ENCODE data around the gene UBR3.

UBR3 gene

DNA sequence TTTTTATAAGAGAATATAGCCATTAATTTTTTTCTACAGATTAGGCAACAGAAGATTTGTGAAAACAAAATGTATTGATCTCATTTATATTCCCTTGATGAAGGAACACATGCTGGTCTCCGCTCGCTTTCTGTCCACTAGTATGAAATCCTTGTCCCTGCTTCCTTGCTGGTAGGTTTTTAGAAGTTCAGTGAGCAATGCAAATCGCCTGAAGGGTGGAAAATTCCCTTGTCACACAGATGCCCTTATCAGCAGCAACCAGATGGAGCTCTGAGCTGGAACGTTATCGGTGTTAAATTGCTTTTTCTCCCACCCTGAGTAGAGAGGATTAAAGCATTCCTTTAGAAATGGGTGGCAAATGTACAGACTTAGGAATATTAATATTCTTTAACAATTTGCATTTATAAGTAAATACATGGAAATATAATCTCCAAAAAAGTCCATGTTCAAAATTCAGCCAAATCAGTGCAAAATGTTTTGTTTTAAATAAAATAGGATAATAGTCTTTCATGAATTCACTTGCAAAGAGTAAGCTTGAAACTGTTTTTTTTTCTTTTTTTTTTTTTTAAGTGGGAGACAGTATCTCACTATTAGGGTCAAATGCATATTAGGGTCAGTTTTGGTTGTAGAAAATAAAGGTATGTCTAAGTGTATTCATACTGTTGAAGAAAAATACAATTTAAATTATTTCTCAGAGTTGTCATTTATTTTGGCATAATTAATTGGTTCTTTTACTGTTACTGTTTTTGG lies 186.7 kb downstream of the UBR3 start:
- no peak for DNase-seq

- DNase-seq, result no peak
Measured at GRCh38 chr2:170014769-170015168, 187.5 kb downstream of the UBR3 start.

DNA sequence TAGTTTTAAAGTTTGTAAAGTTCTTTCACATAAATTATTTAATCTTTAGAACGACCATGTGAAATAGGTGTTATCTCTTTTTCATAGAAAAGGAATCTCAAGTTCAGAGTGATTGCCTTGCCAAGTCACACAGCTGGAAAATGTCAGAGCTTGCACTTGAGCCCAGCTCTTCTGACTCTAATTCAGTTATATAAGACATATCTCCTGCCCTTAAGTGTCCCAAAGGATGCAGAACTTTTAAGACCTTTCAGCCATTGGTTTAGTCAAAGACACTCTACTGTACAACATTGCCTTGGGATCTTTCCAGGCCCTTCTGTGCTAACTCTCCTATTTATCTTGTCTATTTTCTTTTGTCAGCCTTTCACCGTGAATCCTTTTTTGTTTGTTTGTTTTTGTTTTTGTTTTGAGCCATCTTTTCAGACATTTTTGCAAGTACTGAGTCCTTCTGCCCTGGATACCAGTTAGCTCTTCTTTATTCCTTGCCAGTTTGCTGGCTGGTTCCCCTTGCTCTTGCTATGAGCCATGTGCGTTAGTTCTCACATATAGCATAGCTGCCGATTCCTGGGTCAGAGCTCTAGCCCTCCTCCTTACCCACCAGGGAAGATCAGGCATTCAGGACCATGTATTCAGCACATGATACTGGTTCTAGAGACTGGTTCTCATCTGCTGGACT lies 190.7 kb downstream of the UBR3 start:
- no peak for DNase-seq

DNA sequence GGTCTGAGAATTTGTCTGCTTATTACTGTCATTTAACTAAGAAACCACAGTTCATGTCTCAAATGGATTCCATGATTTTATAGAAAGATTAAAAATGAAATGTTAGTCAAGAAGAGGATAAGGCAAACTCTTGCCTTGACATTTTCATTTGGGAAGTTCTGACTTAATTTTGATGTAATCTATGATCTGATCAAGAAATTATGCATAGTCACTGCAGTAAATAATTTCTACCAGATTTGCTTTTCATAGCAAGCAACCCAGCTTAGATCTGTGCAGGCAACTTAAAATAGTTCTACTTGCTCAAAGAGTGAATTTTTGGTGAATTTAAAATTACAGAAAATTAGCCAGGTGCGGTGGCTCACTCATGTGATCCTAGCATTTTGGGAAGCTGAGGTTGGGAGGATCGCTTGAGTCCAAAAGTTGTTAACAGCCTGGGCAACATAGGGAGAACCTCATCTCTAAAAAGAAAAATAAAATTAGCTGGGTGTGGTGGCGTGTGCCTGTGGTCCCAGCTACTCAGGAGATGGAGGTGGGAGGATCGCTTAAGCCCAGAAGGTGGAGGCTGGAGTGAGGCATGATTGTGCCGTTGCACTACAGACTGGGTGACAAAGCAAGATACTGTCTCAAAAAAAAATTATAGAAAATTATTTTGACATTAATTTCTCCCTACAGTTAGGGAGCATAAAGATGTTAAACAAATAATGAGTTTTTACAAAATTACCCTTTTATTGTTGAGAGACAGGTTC lies 192.0 kb downstream of the UBR3 start:
- DNase-seq, result no peak

- DNase-seq, result no peak
Measured at GRCh38 chr2:170020777-170021176, 193.5 kb downstream of the UBR3 start.

- no peak for DNase-seq
Measured at GRCh38 chr2:170022692-170023091, 195.4 kb downstream of the UBR3 start.

GRCh38 chr2:170024721-170025120 lies 197.5 kb downstream of the UBR3 start:
- no peak for DNase-seq

DNA sequence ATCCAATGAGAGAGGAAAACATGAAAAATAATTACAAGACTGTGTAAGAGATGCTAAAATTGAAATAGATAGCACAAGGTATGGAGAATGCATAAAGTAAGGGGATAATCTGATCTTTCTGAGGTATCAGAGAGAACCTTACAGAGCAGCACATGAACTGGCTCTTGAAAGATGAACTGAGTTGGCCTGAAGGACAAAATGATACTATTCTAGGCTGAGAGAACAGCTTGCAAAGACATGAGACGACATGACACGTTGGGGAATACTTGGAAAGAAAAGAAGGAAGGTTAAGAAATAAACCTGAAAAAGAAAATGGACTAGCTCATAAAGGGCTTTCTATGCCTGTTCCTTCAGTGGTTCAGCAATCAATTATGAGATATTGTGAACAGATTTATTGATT lies 198.0 kb downstream of the UBR3 start:
- no peak for DNase-seq

GRCh38 chr2:170026361-170026760 lies 199.1 kb downstream of the UBR3 start:
- DNase-seq, result no peak

DNA sequence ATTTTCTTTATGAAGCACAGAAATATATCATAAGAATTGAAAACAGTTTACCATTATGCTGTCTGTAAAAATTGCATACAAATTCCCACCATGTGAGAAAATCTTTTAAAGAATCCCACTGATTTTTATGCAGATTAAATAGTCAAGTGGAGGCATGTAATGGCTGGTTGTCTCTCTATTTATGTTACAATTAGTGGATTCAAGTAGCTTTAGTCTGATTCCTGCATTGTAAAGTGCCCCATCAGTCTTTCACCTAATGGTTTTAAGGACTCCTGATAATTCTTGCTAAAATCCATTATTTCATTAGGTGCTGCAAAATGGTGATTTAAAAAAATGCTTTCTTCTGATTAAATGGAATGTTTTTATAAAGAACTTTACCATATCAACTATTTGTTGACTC lies 202.3 kb downstream of the UBR3 start:
- DNase-seq, result no peak

GRCh38 chr2:170030040-170030439 lies 202.8 kb downstream of the UBR3 start:
- DNase-seq, result no peak

DNA sequence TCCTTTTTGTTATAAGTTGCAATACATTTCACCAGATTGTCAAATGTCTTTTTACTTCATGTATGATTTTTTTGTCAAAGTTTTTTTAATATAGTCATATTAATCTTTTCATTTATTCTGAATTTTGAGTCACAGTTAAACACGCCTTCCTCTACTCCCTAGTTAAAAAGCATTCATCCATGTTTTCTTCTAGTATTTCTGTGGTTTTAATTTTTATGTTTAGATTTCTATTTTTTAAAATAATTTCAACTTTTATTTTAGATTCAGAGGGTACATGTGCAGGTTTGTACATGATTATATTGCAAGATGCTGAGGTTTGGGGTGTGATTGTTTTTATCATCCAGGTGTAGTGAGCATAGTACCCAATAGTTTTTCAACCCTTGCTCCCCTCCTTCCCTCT lies 204.0 kb downstream of the UBR3 start:
- DNase-seq, result no peak

DNA sequence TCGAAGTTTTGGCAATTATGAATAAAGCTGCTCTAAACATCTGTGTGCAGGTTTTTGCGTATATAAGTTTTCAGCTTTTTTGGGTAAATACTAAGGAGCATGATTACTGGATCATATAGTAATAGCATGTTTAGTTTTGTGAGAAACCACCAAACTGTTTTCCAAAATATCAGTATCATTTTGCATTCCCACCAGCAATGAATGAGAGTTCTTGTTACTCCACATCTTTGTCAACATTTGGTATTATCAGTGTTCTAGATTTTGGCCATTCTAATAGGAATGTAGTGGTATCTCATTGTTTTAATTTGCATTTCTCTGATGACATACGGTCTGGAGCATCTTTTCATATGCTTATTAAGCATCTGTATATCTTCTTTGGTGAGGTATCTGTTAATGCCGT lies 207.3 kb downstream of the UBR3 start:
- no peak for DNase-seq

- DNase-seq, result no peak
Measured at GRCh38 chr2:170038734-170039133, 211.5 kb downstream of the UBR3 start.

GRCh38 chr2:170039401-170040172 lies 212.3 kb downstream of the UBR3 start:
- no peak for DNase-seq

- DNase-seq, result no peak
Measured at GRCh38 chr2:170044751-170045478, 217.7 kb downstream of the UBR3 start.

GRCh38 chr2:170047331-170048065 lies 220.2 kb downstream of the UBR3 start:
- no peak for DNase-seq

- no peak for DNase-seq
Measured at GRCh38 chr2:170052151-170052550, 224.9 kb downstream of the UBR3 start.

DNA sequence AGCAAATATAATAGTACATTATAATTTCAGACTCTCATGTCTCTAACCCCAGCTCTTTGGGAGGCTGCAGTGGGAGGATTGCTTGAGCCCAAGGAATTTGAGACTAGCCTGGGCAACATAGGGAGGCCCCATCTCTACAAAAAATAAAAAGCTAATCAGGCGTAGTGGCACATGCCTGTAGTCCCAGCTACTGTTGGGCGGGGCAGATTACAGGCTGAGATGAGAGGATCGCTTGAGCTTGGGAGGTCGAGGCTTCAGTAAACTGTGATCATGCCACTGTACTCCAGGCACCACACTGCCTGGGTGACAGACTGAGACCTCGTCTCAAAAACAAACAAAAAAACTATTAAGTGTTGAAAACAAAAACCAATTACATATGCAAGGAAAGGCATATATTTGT lies 227.7 kb downstream of the UBR3 start:
- DNase-seq, result no peak

DNA sequence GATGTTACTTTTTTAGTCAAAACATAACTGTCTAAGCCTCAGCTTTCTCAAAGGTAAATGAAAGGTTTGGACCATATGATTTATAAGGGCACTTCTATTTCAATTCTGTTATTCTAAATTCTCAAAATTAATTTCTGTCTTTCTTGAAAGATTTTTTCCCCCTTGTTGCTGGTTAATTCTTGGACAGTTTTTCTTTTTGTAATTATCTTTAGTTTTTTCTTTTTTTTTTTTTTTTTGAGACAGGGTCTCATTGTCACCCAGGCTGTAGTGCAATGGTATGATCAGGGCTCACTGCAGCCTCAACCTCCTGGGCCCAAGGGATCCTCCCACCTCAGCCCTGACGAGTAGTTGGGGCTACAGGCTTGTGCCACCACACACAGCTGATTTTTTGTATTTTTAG lies 229.6 kb downstream of the UBR3 start:
- no peak for DNase-seq

DNA sequence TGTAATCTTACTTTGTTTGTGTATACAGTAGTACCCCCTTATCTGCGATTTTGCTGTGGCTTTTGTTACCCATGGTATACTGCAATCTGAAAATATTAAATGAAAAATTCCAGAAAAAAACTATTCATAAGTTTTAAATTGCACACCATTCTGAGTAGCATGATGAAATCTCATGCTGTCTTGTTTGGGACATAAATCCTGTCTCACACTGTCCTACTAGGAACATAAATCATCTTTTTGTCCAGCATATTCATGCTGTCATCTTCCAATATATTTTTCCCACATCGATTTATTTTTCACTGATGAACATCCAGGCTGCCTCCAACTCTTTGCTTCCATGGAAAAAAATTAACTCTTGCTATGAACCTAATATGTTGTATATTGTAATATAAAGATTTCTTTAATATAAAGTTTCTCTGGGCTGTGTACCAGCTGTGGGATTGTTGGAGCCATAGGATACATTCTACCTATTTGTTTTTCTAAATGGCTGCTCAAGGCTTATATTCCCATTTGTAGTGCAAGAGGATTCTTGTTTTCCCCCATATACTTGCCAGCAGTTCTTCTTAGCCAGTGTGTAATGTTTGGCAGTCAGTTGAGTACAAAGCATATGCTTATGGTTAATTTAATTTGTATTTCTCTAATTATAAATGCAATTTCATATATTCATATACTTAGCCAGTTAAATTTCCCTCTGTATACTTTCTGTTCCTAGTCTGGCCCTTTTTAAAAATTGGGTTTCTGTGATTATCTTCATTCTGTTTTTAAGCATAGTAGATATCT lies 236.4 kb downstream of the UBR3 start:
- DNase-seq, result no peak
